ENCODE results near the gene ZSWIM9.
"Not testable (repeated sequence)": the region's sequence is repeated elsewhere in the genome, so short reads cannot be mapped to it uniquely, and the experiment has no call there.

The ZSWIM9 gene

DNA sequence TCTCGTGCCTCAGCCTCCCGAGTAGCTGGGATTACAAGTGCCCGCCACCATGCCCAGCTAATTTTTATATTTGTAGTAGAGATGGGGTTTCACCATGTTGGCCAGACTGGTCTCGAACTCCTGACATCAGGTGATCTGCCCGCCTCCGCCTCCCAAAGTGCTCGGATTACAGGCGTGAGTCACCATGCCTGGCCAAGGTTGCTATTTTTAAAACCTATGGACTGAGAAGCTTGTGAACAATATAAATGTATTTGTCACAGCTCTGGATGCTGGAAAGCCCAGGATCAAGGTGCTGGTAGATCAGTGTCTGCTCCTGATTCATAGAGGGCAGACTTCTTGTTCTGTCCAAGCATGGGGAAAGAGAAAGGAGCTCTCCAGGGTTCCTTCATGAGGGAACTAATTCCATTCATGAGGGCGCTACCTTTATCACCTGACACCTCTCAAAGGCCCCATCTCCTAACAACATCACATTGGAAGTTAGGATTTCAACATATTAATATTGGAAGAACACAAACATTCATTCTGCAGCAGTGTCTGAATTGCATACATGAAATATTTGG lies 69.2 kb downstream of the ZSWIM9 start:
- H3K36me3 ChIP-seq (ENCODE audit: control insufficient read depth in 1 of 2, insufficient read depth in 2 of 2, low read length in 2 of 2) = peaks cover 13 to 19% of the 10 kb centered on the region in 2 donors
- H3K27ac ChIP-seq (ENCODE audit: low read depth, low read length) = no peak overlapping the region

DNA sequence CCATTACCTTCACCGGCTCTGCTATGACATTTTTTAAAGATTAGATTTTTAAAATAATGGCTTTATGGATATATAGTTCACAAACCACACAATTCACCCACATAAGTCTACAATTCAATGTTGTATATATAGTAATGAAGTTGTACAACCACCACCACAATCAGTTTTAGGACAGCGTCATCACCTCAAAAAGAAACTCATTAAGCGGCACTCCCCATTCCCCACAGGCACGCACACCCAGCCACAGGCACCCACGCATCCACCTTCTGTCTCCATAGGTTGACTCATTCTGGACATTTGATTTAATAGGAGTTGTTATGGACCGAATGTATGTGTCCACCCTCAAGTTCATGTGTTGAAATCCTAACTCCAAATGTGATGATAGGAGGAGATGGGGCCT lies 71.3 kb downstream of the ZSWIM9 start:
- not testable (repeated sequence) for H3K27ac ChIP-seq (ENCODE audit: low read depth, low read length); H3K9ac ChIP-seq (ENCODE audit: low read depth in 1 of 2, low read length in 2 of 2); H3K4me1 ChIP-seq (ENCODE audit: control insufficient read depth in 1 of 2, insufficient read depth in 2 of 2, low read length in 2 of 2); H3K9me3 ChIP-seq (ENCODE audit: control insufficient read depth in 1 of 2, low read length in 2 of 2); H3K27me3 ChIP-seq (ENCODE audit: control insufficient read depth in 1 of 2, insufficient read depth in 2 of 2, low read length in 2 of 2); H3K4me3 ChIP-seq (ENCODE audit: low read depth in 1 of 2, low read length in 2 of 2)
- H3K36me3 ChIP-seq (ENCODE audit: control insufficient read depth in 1 of 2, insufficient read depth in 2 of 2, low read length in 2 of 2) = peaks cover 21 to 29% of the 10 kb centered on the region in 2 donors

More for the DNA sequence above, 69.2 kb downstream of the ZSWIM9 start:
- Histone ChIP-seq H3K9ac (ENCODE audit: low read depth in 1 of 2, low read length in 2 of 2) (no peak overlapping the region), H3K9me3 (ENCODE audit: control insufficient read depth in 1 of 2, low read length in 2 of 2) (no peaks in the 10 kb centered on the region), H3K4me3 (ENCODE audit: low read depth in 1 of 2, low read length in 2 of 2) (no peak overlapping the region), H3K4me1 (ENCODE audit: control insufficient read depth in 1 of 2, insufficient read depth in 2 of 2, low read length in 2 of 2) (no peaks in the 10 kb centered on the region), H3K27me3 (ENCODE audit: control insufficient read depth in 1 of 2, insufficient read depth in 2 of 2, low read length in 2 of 2) (no peaks in the 10 kb centered on the region)

DNA sequence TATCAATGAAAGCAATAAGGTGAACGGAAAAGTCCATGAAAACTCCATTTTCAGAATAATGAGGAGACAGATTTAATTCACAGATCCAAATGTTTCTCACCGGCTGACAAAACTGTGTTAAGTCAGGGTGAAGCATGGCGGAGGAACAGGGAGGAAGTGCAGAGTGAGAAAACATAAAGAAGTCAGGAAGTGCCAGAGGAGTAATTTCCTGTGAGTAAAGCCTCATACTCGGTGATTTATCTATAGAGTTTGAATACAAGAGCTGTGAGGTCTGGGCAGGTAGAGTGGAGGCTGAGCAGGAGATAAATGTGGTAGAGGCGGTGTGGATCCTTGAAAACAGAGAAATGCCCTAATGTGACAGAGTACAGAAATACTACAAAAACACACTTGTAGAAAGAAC lies 73.8 kb downstream of the ZSWIM9 start:
- peaks cover 14 to 22% of the 10 kb centered on the region in 2 donors for H3K36me3 ChIP-seq (ENCODE audit: control insufficient read depth in 1 of 2, insufficient read depth in 2 of 2, low read length in 2 of 2)
- H3K9me3 ChIP-seq (ENCODE audit: control insufficient read depth in 1 of 2, low read length in 2 of 2) = no peaks in the 10 kb centered on the region
- H3K4me1 ChIP-seq (ENCODE audit: control insufficient read depth in 1 of 2, insufficient read depth in 2 of 2, low read length in 2 of 2) = peaks cover 0 to 3% of the 10 kb centered on the region in 2 donors
- no peak overlapping the region for H3K4me3 ChIP-seq (ENCODE audit: low read depth in 1 of 2, low read length in 2 of 2)
- no peak overlapping the region for H3K27ac ChIP-seq (ENCODE audit: low read depth, low read length)
- no peaks in the 10 kb centered on the region for H3K27me3 ChIP-seq (ENCODE audit: control insufficient read depth in 1 of 2, insufficient read depth in 2 of 2, low read length in 2 of 2)
- no peak overlapping the region for H3K9ac ChIP-seq (ENCODE audit: low read depth in 1 of 2, low read length in 2 of 2)

DNA sequence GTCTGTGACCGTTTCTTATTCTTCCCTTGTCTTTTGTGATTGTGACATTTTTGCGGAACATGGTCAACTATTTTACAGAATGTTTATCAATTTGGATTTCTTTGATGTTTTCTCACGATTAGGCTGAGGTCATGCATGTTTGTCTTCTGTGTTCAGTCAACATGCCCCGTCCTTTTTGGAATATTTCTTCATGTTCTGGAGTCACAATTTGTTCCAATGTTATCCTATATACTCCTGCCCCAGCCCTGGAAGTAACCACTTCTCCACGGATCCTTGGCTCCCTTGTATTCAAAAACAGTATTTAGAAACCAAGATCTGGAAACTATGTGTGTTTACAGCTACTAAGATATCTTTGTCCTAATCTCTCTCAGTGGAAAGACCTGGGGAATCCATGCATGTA lies 75.6 kb downstream of the ZSWIM9 start:
- Histone ChIP-seq H3K36me3 (ENCODE audit: control insufficient read depth in 1 of 2, insufficient read depth in 2 of 2, low read length in 2 of 2) (peaks cover 9 to 21% of the 10 kb centered on the region in 2 donors), H3K9me3 (ENCODE audit: control insufficient read depth in 1 of 2, low read length in 2 of 2) (no peaks in the 10 kb centered on the region), H3K27ac (ENCODE audit: low read depth, low read length) (no peak overlapping the region), H3K4me1 (ENCODE audit: control insufficient read depth in 1 of 2, insufficient read depth in 2 of 2, low read length in 2 of 2) (peaks cover 0 to 10% of the 10 kb centered on the region in 2 donors), H3K27me3 (ENCODE audit: control insufficient read depth in 1 of 2, insufficient read depth in 2 of 2, low read length in 2 of 2) (no peaks in the 10 kb centered on the region), H3K4me3 (ENCODE audit: low read depth in 1 of 2, low read length in 2 of 2) (no peak overlapping the region), H3K9ac (ENCODE audit: low read depth in 1 of 2, low read length in 2 of 2) (no peak overlapping the region)

DNA sequence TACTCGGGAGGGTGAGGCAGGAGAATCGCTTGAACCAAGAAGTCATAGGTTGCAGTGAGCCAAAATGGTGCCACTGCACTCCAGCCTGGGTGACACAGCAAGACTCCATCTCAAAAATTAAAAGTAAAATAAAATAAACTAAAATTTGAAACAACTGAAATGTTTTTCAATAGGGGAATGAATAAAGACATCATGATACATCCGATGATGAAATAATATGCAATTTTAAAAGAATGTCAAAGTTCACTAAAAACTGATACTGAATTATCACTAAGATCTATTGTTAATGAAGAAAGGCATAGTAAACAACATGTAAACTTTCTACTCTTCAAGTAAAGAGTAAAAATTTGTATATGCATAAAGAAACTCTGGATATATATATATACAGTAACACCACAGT lies 76.7 kb downstream of the ZSWIM9 start:
- Histone ChIP-seq H3K9me3 (ENCODE audit: control insufficient read depth in 1 of 2, low read length in 2 of 2) (no peaks in the 10 kb centered on the region), H3K36me3 (ENCODE audit: control insufficient read depth in 1 of 2, insufficient read depth in 2 of 2, low read length in 2 of 2) (peaks cover 9 to 21% of the 10 kb centered on the region in 2 donors), H3K27ac (ENCODE audit: low read depth, low read length) (no peak overlapping the region), H3K9ac (ENCODE audit: low read depth in 1 of 2, low read length in 2 of 2) (no peak overlapping the region), H3K4me1 (ENCODE audit: control insufficient read depth in 1 of 2, insufficient read depth in 2 of 2, low read length in 2 of 2) (peaks cover 0 to 10% of the 10 kb centered on the region in 2 donors), H3K27me3 (ENCODE audit: control insufficient read depth in 1 of 2, insufficient read depth in 2 of 2, low read length in 2 of 2) (no peaks in the 10 kb centered on the region), H3K4me3 (ENCODE audit: low read depth in 1 of 2, low read length in 2 of 2) (no peak overlapping the region)
